ENCODE results near the gene SSX2B.
"Not testable (repeated sequence)": the region's sequence is repeated elsewhere in the genome, so short reads cannot be mapped to it uniquely, and the experiment has no call there.

The SSX2B gene

DNA sequence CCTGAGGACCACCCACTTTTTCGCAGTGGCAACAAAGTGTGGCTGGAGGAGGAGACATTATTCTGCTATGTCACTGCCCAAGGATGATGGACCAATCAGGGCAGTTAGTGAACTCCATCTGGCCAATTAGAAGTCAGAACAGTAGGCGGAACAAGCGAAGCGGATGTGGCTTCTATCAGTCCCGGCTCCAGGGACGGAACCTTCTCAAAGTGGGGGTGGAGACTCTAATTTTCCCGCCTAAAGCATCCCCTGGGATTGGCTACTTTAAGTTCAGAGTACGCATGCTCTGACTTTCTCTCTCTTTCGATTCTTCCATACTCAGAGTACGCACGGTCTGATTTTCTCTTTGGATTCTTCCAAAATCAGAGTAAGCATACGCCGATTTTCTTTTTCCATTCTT is at the start of gene SSX2B:
SSX2B (plus strand) TSS at position 301 of the 400 bp plus-strand sequence. CDS start 1,429 bp downstream, outside the sequence.
- not testable (repeated sequence) for H3K27me3 Mint-ChIP-seq; H3K4me1 Mint-ChIP-seq (ENCODE audit: low read depth); H3K36me3 Mint-ChIP-seq (ENCODE audit: low read depth); H3K9me3 Mint-ChIP-seq; H3K27ac Mint-ChIP-seq; H3K4me3 Mint-ChIP-seq

DNA sequence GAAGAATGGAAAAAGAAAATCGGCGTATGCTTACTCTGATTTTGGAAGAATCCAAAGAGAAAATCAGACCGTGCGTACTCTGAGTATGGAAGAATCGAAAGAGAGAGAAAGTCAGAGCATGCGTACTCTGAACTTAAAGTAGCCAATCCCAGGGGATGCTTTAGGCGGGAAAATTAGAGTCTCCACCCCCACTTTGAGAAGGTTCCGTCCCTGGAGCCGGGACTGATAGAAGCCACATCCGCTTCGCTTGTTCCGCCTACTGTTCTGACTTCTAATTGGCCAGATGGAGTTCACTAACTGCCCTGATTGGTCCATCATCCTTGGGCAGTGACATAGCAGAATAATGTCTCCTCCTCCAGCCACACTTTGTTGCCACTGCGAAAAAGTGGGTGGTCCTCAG is 44.0 kb upstream of the SSX2B start, which contains the start of gene SSX2:
SSX2 (minus strand) TSS at position 101 of the 400 bp plus-strand sequence. CDS start 1,429 bp downstream, outside the sequence.
- H3K27ac Mint-ChIP-seq; H3K4me3 Mint-ChIP-seq; H3K36me3 Mint-ChIP-seq (ENCODE audit: low read depth); H3K27me3 Mint-ChIP-seq; H3K4me1 Mint-ChIP-seq (ENCODE audit: low read depth); H3K9me3 Mint-ChIP-seq: not testable (repeated sequence)

DNA sequence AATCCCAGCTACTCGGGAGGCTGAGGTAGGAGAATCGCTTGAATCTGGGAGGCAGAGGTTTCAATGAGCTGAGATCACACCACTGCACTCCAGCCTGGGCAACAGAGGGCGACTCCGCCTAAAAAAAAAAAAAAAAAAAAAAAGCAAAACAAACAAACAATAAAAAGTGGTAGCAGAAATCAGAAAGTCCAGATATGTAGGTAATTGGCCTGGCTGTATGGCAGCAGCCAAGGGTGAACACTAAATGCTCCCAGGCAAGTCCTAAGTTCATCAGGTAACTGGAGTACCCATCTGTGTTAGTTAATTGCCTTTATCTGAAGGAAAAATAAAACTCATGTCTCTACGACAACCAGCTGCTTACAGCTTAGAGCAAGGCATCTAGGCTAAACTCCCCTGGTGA is 14.9 kb downstream of the SSX2B start:
- not testable (repeated sequence) for H3K9me3 Mint-ChIP-seq; H3K27me3 Mint-ChIP-seq; H3K4me1 Mint-ChIP-seq (ENCODE audit: low read depth); H3K36me3 Mint-ChIP-seq (ENCODE audit: low read depth); H3K27ac Mint-ChIP-seq; H3K4me3 Mint-ChIP-seq

DNA sequence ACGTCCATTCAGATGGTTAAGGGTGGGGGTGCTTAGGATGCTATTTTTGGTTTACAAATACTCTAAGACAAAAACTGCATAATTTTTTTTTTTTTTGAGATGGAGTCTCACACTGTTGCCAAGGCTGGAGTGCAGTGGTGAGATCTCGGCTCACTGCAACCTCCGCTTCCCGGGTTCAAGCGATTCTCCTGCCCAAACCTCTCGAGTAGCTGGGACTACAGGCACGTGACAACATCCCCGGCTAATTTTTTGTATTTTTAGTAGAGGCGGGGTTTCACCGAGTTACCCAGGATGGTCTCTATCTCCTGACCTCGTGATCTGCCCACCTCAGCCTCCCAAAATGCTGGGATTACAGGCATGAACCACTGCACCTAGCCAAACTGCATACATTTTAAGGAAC is 22.5 kb downstream of the SSX2B start:
- not testable (repeated sequence) for H3K27me3 Mint-ChIP-seq; H3K4me1 Mint-ChIP-seq (ENCODE audit: low read depth); H3K27ac Mint-ChIP-seq; H3K36me3 Mint-ChIP-seq (ENCODE audit: low read depth); H3K9me3 Mint-ChIP-seq; H3K4me3 Mint-ChIP-seq

GRCh38 chrX:52797327-52797726 is 46.3 kb downstream of the SSX2B start, which contains the start of gene SPANXN5:
SPANXN5 (minus strand) TSS chrX:52797427; CDS start chrX:52797348, 79 bp downstream.
- H3K27me3 Mint-ChIP-seq; H3K9me3 Mint-ChIP-seq; H3K4me1 Mint-ChIP-seq (ENCODE audit: low read depth); H3K4me3 Mint-ChIP-seq; H3K27ac Mint-ChIP-seq; H3K36me3 Mint-ChIP-seq (ENCODE audit: low read depth): not testable (repeated sequence)

GRCh38 chrX:52804876-52805275 is 53.8 kb downstream of the SSX2B start:
- not testable (repeated sequence) for H3K27ac Mint-ChIP-seq; H3K4me1 Mint-ChIP-seq (ENCODE audit: low read depth); H3K4me3 Mint-ChIP-seq; H3K9me3 Mint-ChIP-seq; H3K27me3 Mint-ChIP-seq; H3K36me3 Mint-ChIP-seq (ENCODE audit: low read depth)

Measured in stimulated activated naive CD8-positive, alpha-beta T cell treated with anti-CD3 and anti-CD28 coated beads, Interleukin-15, Interleukin-2, amounts not matched to agents 100 ng/mL and 50 ng/mL, for 24 hours (primary cell).